Neuron (in vitro differentiated cells): Measurements from ENCODE around the gene RHOA.
"Not testable (repeated sequence)": the region's sequence is repeated elsewhere in the genome, so short reads cannot be mapped to it uniquely, and the experiment has no call there.

Source experiments
- H2AFZ ChIP-seq: one replicate; pipeline ENCODE4 v1.6.1; 2013; ENCODE audit warnings: low read depth, mild to moderate bottlenecking, inconsistent platforms, low read length, moderate library complexity
- H3K27me3 ChIP-seq: one replicate; pipeline ENCODE4 v1.6.1; 2013; ENCODE audit warnings: low read length; ENCODE audit not compliant: insufficient read depth
- H3K36me3 ChIP-seq: one replicate; pipeline ENCODE4 v1.6.1; 2013; ENCODE audit warnings: low read length; ENCODE audit not compliant: insufficient read depth
- H3K4me1 ChIP-seq: one replicate; pipeline ENCODE4 v1.6.1; 2013; ENCODE audit warnings: low read length; ENCODE audit not compliant: insufficient read depth
- H3K4me3 ChIP-seq: 2 replicates; pipeline ENCODE4 v1.5.1; 2013; ENCODE audit warnings: mild to moderate bottlenecking, low read length, moderate library complexity
- H3K9me3 ChIP-seq: one replicate; pipeline ENCODE4 v1.6.1; 2013; ENCODE audit warnings: low read length

Gene RHOA

GRCh38 chr3:49406571-49407565, 4.9 kb downstream of the RHOA start:
- no peaks in the 10 kb centered on the region for H3K27me3 ChIP-seq
- no peaks in the 10 kb centered on the region for H3K9me3 ChIP-seq
- H2AFZ ChIP-seq, result no peak overlapping the region
- H3K36me3 ChIP-seq, result peaks cover 14% of the 10 kb centered on the region
- H3K4me3 ChIP-seq, result no peak overlapping the region
- H3K4me1 ChIP-seq, result peaks cover 12% of the 10 kb centered on the region

GRCh38 chr3:49405570-49405969, 6.2 kb downstream of the RHOA start:
- Histone ChIP-seq H3K36me3 (peaks cover 16% of the 10 kb centered on the region), H3K4me1 (peaks cover 10% of the 10 kb centered on the region)
- not testable (repeated sequence) for H3K9me3 ChIP-seq, H3K27me3 ChIP-seq, H3K4me3 ChIP-seq, H2AFZ ChIP-seq

GRCh38 chr3:49403891-49404290, 7.9 kb downstream of the RHOA start:
- H3K27me3 ChIP-seq, result no peaks in the 10 kb centered on the region
- peaks cover 16% of the 10 kb centered on the region for H3K36me3 ChIP-seq
- H3K9me3 ChIP-seq, result no peaks in the 10 kb centered on the region
- H2AFZ ChIP-seq, result no peak overlapping the region
- no peak overlapping the region for H3K4me3 ChIP-seq
- no peaks in the 10 kb centered on the region for H3K4me1 ChIP-seq

- Histone ChIP-seq H3K4me1 (no peaks in the 10 kb centered on the region), H3K4me3 (no peak overlapping the region), H3K27me3 (no peaks in the 10 kb centered on the region), H3K36me3 (peaks cover 16% of the 10 kb centered on the region), H3K9me3 (no peaks in the 10 kb centered on the region), H2AFZ (no peak overlapping the region)
Observed at GRCh38 chr3:49401766-49402165, 10.0 kb downstream of the RHOA start.

- Histone ChIP-seq H3K27me3 (no peaks in the 10 kb centered on the region), H3K4me1 (no peaks in the 10 kb centered on the region), H3K9me3 (no peaks in the 10 kb centered on the region), H2AFZ (no peak overlapping the region), H3K4me3 (no peak overlapping the region), H3K36me3 (peaks cover 29% of the 10 kb centered on the region)
Observed at GRCh38 chr3:49399461-49399860, 12.3 kb downstream of the RHOA start.

- Histone ChIP-seq H3K27me3 (no peaks in the 10 kb centered on the region), H3K4me3 (no peak overlapping the region), H3K9me3 (no peaks in the 10 kb centered on the region), H3K4me1 (no peaks in the 10 kb centered on the region), H3K36me3 (peaks cover 19% of the 10 kb centered on the region), H2AFZ (no peak overlapping the region)
Observed at GRCh38 chr3:49397470-49397869, 14.3 kb downstream of the RHOA start.

- H3K4me1 ChIP-seq, H3K4me3 ChIP-seq, H3K27me3 ChIP-seq, H2AFZ ChIP-seq, H3K9me3 ChIP-seq: not testable (repeated sequence)
- H3K36me3 ChIP-seq, result peaks cover 11% of the 10 kb centered on the region
Observed at GRCh38 chr3:49391310-49391709, 20.5 kb downstream of the RHOA start.

GRCh38 chr3:49389297-49389696, 22.5 kb downstream of the RHOA start:
- Histone ChIP-seq H3K4me1 (no peaks in the 10 kb centered on the region), H2AFZ (no peak overlapping the region), H3K9me3 (peaks cover 2% of the 10 kb centered on the region), H3K4me3 (no peak overlapping the region), H3K36me3 (no peaks in the 10 kb centered on the region), H3K27me3 (no peaks in the 10 kb centered on the region)

- no peak overlapping the region for H2AFZ ChIP-seq
- no peaks in the 10 kb centered on the region for H3K36me3 ChIP-seq
- H3K4me1 ChIP-seq, result no peaks in the 10 kb centered on the region
Observed at GRCh38 chr3:49388289-49388820, 23.4 kb downstream of the RHOA start.

GRCh38 chr3:49387721-49388120, 24.1 kb downstream of the RHOA start:
- Histone ChIP-seq H3K36me3 (no peaks in the 10 kb centered on the region), H2AFZ (no peak overlapping the region)

More at GRCh38 chr3:49388289-49388820, 23.4 kb downstream of the RHOA start:
- Histone ChIP-seq H3K9me3 (peaks cover 2% of the 10 kb centered on the region), H3K4me3 (no peak overlapping the region), H3K27me3 (no peaks in the 10 kb centered on the region)

GRCh38 chr3:49386056-49386756, 25.6 kb downstream of the RHOA start:
- no peaks in the 10 kb centered on the region for H3K27me3 ChIP-seq
- H3K4me1 ChIP-seq, result no peaks in the 10 kb centered on the region
- H3K36me3 ChIP-seq, result no peaks in the 10 kb centered on the region
- H2AFZ ChIP-seq, result no peak overlapping the region
- H3K9me3 ChIP-seq, result peaks cover 2% of the 10 kb centered on the region
- H3K4me3 ChIP-seq, result no peak overlapping the region

More at GRCh38 chr3:49387721-49388120, 24.1 kb downstream of the RHOA start:
- H3K27me3 ChIP-seq, result no peaks in the 10 kb centered on the region
- H3K4me3 ChIP-seq, result no peak overlapping the region
- H3K4me1 ChIP-seq, result no peaks in the 10 kb centered on the region
- peaks cover 2% of the 10 kb centered on the region for H3K9me3 ChIP-seq

- Histone ChIP-seq H3K27me3 (no peaks in the 10 kb centered on the region), H3K36me3 (no peaks in the 10 kb centered on the region), H2AFZ (no peak overlapping the region), H3K4me1 (no peaks in the 10 kb centered on the region), H3K4me3 (no peak overlapping the region), H3K9me3 (peaks cover 2% of the 10 kb centered on the region)
Observed at GRCh38 chr3:49385617-49386016, 26.2 kb downstream of the RHOA start.

GRCh38 chr3:49383387-49383786, 28.4 kb downstream of the RHOA start:
- Histone ChIP-seq H3K27me3 (no peaks in the 10 kb centered on the region), H3K36me3 (no peaks in the 10 kb centered on the region), H3K9me3 (peaks cover 8% of the 10 kb centered on the region), H3K4me1 (no peaks in the 10 kb centered on the region), H2AFZ (no peak overlapping the region), H3K4me3 (no peak overlapping the region)
